A673 (cell line): ENCODE measurements around the gene PHF12.

Experiments
- CTCF ChIP-seq: fragments of 300-800, 200-600 bp; sonication (generic); conservative IDR thresholded peaks from 2 replicates; pipeline ENCODE4 v1.5.1; 2017; ENCODE audit warnings: low read depth, mild to moderate bottlenecking, antibody characterized with exemption, low read length, moderate library complexity, mixed read lengths
- EZH2 ChIP-seq: fragments of 200-600 bp; sonication (generic); IDR thresholded peaks from 2 replicates; pipeline ENCODE4 v1.6.1; 2017; ENCODE audit warnings: borderline replicate concordance, low read depth, mild to moderate bottlenecking, mixed read lengths, antibody characterized with exemption, low read length; ENCODE audit not compliant: poor library complexity, severe bottlenecking

GRCh38 chr17:28949185-28950016 lies 1.9 kb downstream of the PHF12 start:
- TF ChIP-seq CTCF (no peak), EZH2 (no peak)
